ENCODE measurements around the gene CHMP4B. TPM values are rescaled to one million over a fixed set of nuclear protein-coding genes. Genes with fewer than 3 reads are reported as not detected.

The CHMP4B gene
- total RNA-seq (2022) (190 and 203 TPM in 2 replicates), Bru-seq, nascent RNA (percentile 94 among the genes with signal in this experiment), BruChase-seq, experiment 1, labeled RNA remaining after a 2-hour chase (percentile 90 among the genes with signal in this experiment), BruChase-seq, experiment 2, labeled RNA remaining after a 6-hour chase (percentile 91 among the genes with signal in this experiment)
- long read RNA-seq, partial matches to known transcripts, result 3 of 3 reads
- long read RNA-seq, other reads (novel, unspliced or antisense), result 0 of 3 reads

DNA sequence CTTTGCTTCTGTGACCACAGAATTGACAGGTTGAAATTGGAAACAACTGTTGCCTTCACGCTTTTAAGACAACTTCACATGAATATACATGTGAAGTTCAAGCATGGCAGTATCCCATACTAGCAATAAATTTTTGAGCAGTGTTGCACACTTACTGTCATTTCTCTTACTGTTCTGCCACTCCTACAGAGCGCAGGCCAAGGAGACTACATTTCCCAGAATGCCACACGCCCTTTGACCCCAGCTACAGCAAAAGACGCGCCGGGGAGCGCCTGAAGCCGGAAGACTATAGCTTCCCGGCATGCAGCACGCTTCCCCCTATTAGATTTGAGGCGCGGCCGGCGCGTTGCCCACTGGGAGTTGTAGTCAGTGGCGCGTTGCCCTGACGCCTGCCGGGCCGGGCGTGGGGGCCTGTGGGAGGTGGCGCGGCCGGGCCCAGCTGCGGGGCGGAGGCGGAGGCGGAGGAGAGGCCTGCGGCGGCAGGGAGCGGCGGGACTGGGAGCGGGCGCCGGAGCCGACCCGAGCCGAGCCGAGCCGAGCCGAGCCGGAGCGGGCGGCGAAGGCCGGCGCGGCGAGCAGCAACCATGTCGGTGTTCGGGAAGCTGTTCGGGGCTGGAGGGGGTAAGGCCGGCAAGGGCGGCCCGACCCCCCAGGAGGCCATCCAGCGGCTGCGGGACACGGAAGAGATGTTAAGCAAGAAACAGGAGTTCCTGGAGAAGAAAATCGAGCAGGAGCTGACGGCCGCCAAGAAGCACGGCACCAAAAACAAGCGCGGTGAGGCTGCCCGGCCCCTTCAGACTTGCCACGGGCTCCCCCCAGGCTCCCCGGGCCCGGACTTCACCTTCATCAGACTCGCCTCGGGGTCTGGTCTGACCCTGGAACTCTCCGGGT lies at the start of gene CHMP4B:
Gene CHMP4B, plus strand, starts transcription at position 464 of the 891 bp plus-strand sequence. Its CDS starts 121 bp downstream, at position 585.
- TF ChIP-seq, protein P1, sequence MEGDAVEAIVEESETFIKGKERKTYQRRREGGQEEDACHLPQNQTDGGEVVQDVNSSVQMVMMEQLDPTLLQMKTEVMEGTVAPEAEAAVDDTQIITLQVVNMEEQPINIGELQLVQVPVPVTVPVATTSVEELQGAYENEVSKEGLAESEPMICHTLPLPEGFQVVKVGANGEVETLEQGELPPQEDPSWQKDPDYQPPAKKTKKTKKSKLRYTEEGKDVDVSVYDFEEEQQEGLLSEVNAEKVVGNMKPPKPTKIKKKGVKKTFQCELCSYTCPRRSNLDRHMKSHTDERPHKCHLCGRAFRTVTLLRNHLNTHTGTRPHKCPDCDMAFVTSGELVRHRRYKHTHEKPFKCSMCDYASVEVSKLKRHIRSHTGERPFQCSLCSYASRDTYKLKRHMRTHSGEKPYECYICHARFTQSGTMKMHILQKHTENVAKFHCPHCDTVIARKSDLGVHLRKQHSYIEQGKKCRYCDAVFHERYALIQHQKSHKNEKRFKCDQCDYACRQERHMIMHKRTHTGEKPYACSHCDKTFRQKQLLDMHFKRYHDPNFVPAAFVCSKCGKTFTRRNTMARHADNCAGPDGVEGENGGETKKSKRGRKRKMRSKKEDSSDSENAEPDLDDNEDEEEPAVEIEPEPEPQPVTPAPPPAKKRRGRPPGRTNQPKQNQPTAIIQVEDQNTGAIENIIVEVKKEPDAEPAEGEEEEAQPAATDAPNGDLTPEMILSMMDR (IDR thresholded peaks at IDR 0.05; ENCODE audit: insufficient read depth in 1 of 2, low read depth in 1 of 2, low read length in 1 of 2, severe bottlenecking in 1 of 2, unreplicated experiment in 1 of 2), result no peak
- H3K36me3 ChIP-seq (ENCODE audit: control insufficient read depth, insufficient read depth, low read length), result peaks cover 5% of the 10 kb centered on the region; the same call in 1 of the 2 replicates
- Mint-ChIP-seq H3K4me1 (ENCODE audit: low read depth, unreplicated experiment) (peaks cover 28% of the 10 kb centered on the region), H3K4me3 (ENCODE audit: unreplicated experiment) (peak within 1 kb of the TSS; percentile 97), H3K9me3 (ENCODE audit: unreplicated experiment) (no peaks in the 10 kb centered on the region), H3K27me3 (ENCODE audit: insufficient read depth, unreplicated experiment) (no peaks in the 10 kb centered on the region), H3K27ac (ENCODE audit: unreplicated experiment) (peak within 1 kb of the TSS; percentile 96), H3K36me3 (ENCODE audit: insufficient read depth, unreplicated experiment) (peaks cover 33% of the 10 kb centered on the region)
- ChIA-PET CTCF (interaction anchor here (0.6 to 3.5 kb wide), 7 partner anchors 15 to 1285 kb away, joined by 3 to 20 read pairs (median 8); partner anchors contain the start of genes ACTL10 and RALY), POLR2A (interaction anchor here (0.5 to 4.5 kb wide), 13 partner anchors 11 to 321 kb away, joined by 3 to 39 read pairs (median 4); partner anchors contain the start of genes ACTL10, CBFA2T2, EIF2S2 and PXMP4)
- DNase-seq, result peak; percentile 100
- H3K4me3 ChIP-seq (ENCODE audit: low read depth, low read length), result peak within 1 kb of the TSS; percentile 49
- peaks cover 34% of the 10 kb centered on the region for H3K4me1 ChIP-seq
- H3K27me3 ChIP-seq (replicated peaks; ENCODE audit: control insufficient read depth, insufficient read depth, low read length), result no peaks in the 10 kb centered on the region
- intact Hi-C loops (cut with micrococcal nuclease; ENCODE audit: unreplicated experiment), result loop anchor here (1.0 to 5.0 kb wide), 7 partner anchors 15 to 301 kb away; partner anchors contain the start of genes E2F1, EIF2S2, NECAB3 and RALY
- no peaks in the 10 kb centered on the region for H3K9me3 ChIP-seq
- no TSS peak for BruUV-seq (replicated peaks)

GRCh38 chr20:33761698-33762250 lies 49.4 kb upstream of the CHMP4B start:
- Mint-ChIP-seq H3K36me3 (ENCODE audit: insufficient read depth, unreplicated experiment) (no peaks in the 10 kb centered on the region), H3K27me3 (ENCODE audit: insufficient read depth, unreplicated experiment) (no peaks in the 10 kb centered on the region), H3K27ac (ENCODE audit: unreplicated experiment) (no peak overlapping the region), H3K4me3 (ENCODE audit: unreplicated experiment) (no peak overlapping the region), H3K9me3 (ENCODE audit: unreplicated experiment) (peaks cover 9% of the 10 kb centered on the region), H3K4me1 (ENCODE audit: low read depth, unreplicated experiment) (no peaks in the 10 kb centered on the region)
- Histone ChIP-seq H3K36me3 (ENCODE audit: control insufficient read depth, insufficient read depth, low read length) (no peaks in the 10 kb centered on the region), H3K4me3 (ENCODE audit: low read depth, low read length) (no peak overlapping the region), H3K4me1 (no peaks in the 10 kb centered on the region), H3K27me3 (replicated peaks; ENCODE audit: control insufficient read depth, insufficient read depth, low read length) (no peaks in the 10 kb centered on the region), H3K9me3 (0 out of 2 replicates have a peak, but pooled peaks cover 3% of the 10 kb centered on the region)
- DNase-seq, result no peak
- TF ChIP-seq, protein P1 (IDR thresholded peaks at IDR 0.05; ENCODE audit: insufficient read depth in 1 of 2, low read depth in 1 of 2, low read length in 1 of 2, severe bottlenecking in 1 of 2, unreplicated experiment in 1 of 2), result no peak
- CTCF ChIA-PET, result interaction anchor here (1.8 kb wide), 1 partner anchor 30 kb away, joined by 4 read pairs; the partner anchor contains the start of gene ZNF341
- no TSS peak for BruUV-seq (replicated peaks)
- POLR2A ChIA-PET, result no interaction called here
- intact Hi-C loops (cut with micrococcal nuclease; ENCODE audit: unreplicated experiment), result no loop called here

DNA sequence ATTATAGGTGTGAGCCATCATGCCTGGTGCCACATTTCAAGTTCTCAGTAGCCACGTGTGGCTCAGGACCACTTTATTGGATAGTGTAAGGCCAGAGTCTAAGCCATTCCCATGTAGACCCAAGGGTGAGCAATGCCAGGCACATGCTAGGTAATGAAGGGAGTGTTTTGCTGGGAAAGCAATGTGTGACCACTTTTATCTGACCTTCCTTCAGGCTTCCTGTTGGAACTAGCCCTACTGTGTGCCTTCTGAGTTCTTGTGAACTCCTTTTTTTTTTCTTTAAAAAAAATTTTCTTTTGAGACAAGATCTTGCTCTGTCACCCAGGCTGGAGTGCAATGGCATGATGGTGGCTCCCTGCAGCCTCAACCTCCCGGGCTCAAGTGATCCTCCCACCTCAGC lies 46.0 kb upstream of the CHMP4B start:
- ChIA-PET POLR2A (no interaction called here), CTCF (no interaction called here)
- Mint-ChIP-seq H3K4me1 (ENCODE audit: low read depth, unreplicated experiment) (no peaks in the 10 kb centered on the region), H3K27ac (ENCODE audit: unreplicated experiment) (no peak overlapping the region), H3K9me3 (ENCODE audit: unreplicated experiment) (no peaks in the 10 kb centered on the region), H3K4me3 (ENCODE audit: unreplicated experiment) (no peak overlapping the region), H3K36me3 (ENCODE audit: insufficient read depth, unreplicated experiment) (no peaks in the 10 kb centered on the region), H3K27me3 (ENCODE audit: insufficient read depth, unreplicated experiment) (no peaks in the 10 kb centered on the region)
- Histone ChIP-seq H3K9me3 (0 out of 2 replicates have a peak, but pooled peaks cover 3% of the 10 kb centered on the region), H3K4me1 (no peaks in the 10 kb centered on the region), H3K4me3 (ENCODE audit: low read depth, low read length) (no peak overlapping the region), H3K27me3 (replicated peaks; ENCODE audit: control insufficient read depth, insufficient read depth, low read length) (no peaks in the 10 kb centered on the region), H3K36me3 (ENCODE audit: control insufficient read depth, insufficient read depth, low read length) (no peaks in the 10 kb centered on the region)
- TF ChIP-seq, protein P1 (IDR thresholded peaks at IDR 0.05; ENCODE audit: insufficient read depth in 1 of 2, low read depth in 1 of 2, low read length in 1 of 2, severe bottlenecking in 1 of 2, unreplicated experiment in 1 of 2), result no peak
- intact Hi-C loops (cut with micrococcal nuclease; ENCODE audit: unreplicated experiment), result no loop called here
- no TSS peak for BruUV-seq (replicated peaks)
- DNase-seq, result no peak

Measured in Caco-2 (cell line).